ENCODE measurements around the gene MTA3.

DNA sequence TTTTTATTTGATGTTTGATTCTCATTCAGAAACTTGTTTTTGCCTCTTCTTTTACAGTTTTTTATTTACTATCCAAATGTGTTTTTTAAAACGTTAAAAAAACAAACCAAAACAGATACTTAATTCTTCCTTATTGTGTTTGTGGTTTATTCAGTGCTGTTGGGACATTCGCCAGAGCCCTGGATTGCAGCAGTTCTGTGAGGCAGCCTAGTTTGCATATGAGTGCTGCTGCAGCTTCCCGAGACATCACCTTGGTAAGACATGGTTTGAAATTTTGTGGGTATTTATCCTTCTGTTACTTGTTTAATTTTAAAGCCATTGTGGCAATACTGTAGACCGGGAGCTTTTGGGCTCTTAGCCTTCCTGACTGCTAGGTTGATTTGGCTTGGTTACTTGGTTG is 91.2 kb downstream of the MTA3 start:
- TF ChIP-seq, protein P1, sequence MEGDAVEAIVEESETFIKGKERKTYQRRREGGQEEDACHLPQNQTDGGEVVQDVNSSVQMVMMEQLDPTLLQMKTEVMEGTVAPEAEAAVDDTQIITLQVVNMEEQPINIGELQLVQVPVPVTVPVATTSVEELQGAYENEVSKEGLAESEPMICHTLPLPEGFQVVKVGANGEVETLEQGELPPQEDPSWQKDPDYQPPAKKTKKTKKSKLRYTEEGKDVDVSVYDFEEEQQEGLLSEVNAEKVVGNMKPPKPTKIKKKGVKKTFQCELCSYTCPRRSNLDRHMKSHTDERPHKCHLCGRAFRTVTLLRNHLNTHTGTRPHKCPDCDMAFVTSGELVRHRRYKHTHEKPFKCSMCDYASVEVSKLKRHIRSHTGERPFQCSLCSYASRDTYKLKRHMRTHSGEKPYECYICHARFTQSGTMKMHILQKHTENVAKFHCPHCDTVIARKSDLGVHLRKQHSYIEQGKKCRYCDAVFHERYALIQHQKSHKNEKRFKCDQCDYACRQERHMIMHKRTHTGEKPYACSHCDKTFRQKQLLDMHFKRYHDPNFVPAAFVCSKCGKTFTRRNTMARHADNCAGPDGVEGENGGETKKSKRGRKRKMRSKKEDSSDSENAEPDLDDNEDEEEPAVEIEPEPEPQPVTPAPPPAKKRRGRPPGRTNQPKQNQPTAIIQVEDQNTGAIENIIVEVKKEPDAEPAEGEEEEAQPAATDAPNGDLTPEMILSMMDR (IDR thresholded peaks at IDR 0.05 in 8 of 11, conservative IDR thresholded peaks at IDR 0.05 in 3 of 11): no peak
- no peak for TF ChIP-seq POLR2AphosphoS5 (IDR thresholded peaks at IDR 0.05)
- TF ChIP-seq POLR2A (IDR thresholded peaks at IDR 0.05): no peak
